ENCODE measurements around the gene PDLIM3. TPM values are rescaled to one million over a fixed set of nuclear protein-coding genes. Genes with fewer than 3 reads are reported as not detected.

The PDLIM3 gene
- total RNA-seq, 1 donor from 2014 or later, result 2.8 TPM

GRCh38 chr4:185576962-185577950 is 41.9 kb upstream of the PDLIM3 start:
- Mint-ChIP-seq H3K9me3 (ENCODE audit: unreplicated experiment) (no peaks in the 10 kb centered on the region), H3K27me3 (ENCODE audit: unreplicated experiment) (no peaks in the 10 kb centered on the region), H3K36me3 (ENCODE audit: unreplicated experiment) (no peaks in the 10 kb centered on the region), H3K27ac (ENCODE audit: unreplicated experiment) (no peak overlapping the region), H3K4me1 (ENCODE audit: unreplicated experiment) (peaks cover 9% of the 10 kb centered on the region), H3K4me3 (ENCODE audit: unreplicated experiment) (no peak overlapping the region)
- TF ChIP-seq, protein P1, sequence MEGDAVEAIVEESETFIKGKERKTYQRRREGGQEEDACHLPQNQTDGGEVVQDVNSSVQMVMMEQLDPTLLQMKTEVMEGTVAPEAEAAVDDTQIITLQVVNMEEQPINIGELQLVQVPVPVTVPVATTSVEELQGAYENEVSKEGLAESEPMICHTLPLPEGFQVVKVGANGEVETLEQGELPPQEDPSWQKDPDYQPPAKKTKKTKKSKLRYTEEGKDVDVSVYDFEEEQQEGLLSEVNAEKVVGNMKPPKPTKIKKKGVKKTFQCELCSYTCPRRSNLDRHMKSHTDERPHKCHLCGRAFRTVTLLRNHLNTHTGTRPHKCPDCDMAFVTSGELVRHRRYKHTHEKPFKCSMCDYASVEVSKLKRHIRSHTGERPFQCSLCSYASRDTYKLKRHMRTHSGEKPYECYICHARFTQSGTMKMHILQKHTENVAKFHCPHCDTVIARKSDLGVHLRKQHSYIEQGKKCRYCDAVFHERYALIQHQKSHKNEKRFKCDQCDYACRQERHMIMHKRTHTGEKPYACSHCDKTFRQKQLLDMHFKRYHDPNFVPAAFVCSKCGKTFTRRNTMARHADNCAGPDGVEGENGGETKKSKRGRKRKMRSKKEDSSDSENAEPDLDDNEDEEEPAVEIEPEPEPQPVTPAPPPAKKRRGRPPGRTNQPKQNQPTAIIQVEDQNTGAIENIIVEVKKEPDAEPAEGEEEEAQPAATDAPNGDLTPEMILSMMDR (IDR thresholded peaks at IDR 0.05), result no peak
- no peak for DNase-seq (ENCODE audit: extremely low spot score, unreplicated experiment)

- DNase-seq (ENCODE audit: extremely low spot score, unreplicated experiment), result no peak
- Mint-ChIP-seq H3K27ac (ENCODE audit: unreplicated experiment) (peak overlapping the region; percentile 24), H3K36me3 (ENCODE audit: unreplicated experiment) (no peaks in the 10 kb centered on the region), H3K4me1 (ENCODE audit: unreplicated experiment) (peaks cover 9% of the 10 kb centered on the region), H3K4me3 (ENCODE audit: unreplicated experiment) (no peak overlapping the region), H3K27me3 (ENCODE audit: unreplicated experiment) (no peaks in the 10 kb centered on the region), H3K9me3 (ENCODE audit: unreplicated experiment) (no peaks in the 10 kb centered on the region)
- TF ChIP-seq, protein P1 (IDR thresholded peaks at IDR 0.05), result no peak
Observed at GRCh38 chr4:185576314-185576961, 41.1 kb upstream of the PDLIM3 start.

DNA sequence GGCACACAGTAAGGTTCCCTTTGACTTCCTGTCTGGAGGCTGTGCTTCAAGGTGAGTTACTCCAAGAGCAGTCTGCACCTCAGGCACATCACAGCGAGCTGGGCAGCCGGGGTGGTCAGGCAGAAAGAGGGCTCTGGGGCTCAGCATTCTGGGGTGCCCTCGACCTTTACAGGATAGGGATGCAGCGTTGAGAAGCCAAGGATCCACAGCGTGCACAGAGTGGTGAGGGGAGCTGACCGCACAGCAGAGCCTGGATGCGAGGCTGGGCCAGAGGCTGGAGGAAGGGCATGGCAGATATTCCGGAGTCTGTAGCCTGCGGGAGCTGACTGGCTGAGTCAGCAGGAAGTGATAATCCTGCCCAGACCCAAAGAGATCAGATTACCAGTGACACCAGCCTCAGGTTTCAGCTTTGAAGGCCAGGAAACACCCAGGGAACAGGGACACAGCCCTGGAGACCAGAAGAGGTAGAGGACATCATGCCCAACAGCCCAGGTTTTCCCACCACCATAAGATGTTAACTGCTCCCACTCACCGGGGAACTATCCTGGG is 38.4 kb upstream of the PDLIM3 start:
- H3K27ac Mint-ChIP-seq (ENCODE audit: unreplicated experiment), result peak overlapping the region; percentile 85

GRCh38 chr4:185570727-185571126 is 35.4 kb upstream of the PDLIM3 start:
- no peaks in the 10 kb centered on the region for H3K36me3 Mint-ChIP-seq (ENCODE audit: unreplicated experiment)
- TF ChIP-seq, protein P1 (IDR thresholded peaks at IDR 0.05), result no peak
- no peak for DNase-seq (ENCODE audit: extremely low spot score, unreplicated experiment)
- H3K4me3 Mint-ChIP-seq (ENCODE audit: unreplicated experiment), result no peak overlapping the region
- no peaks in the 10 kb centered on the region for H3K9me3 Mint-ChIP-seq (ENCODE audit: unreplicated experiment)
- H3K27me3 Mint-ChIP-seq (ENCODE audit: unreplicated experiment), result no peaks in the 10 kb centered on the region
- no peak overlapping the region for H3K27ac Mint-ChIP-seq (ENCODE audit: unreplicated experiment)
- H3K4me1 Mint-ChIP-seq (ENCODE audit: unreplicated experiment), result peaks cover 35% of the 10 kb centered on the region

More for the DNA sequence above, 38.4 kb upstream of the PDLIM3 start:
- Mint-ChIP-seq H3K27me3 (ENCODE audit: unreplicated experiment) (no peaks in the 10 kb centered on the region), H3K9me3 (ENCODE audit: unreplicated experiment) (no peaks in the 10 kb centered on the region), H3K4me3 (ENCODE audit: unreplicated experiment) (no peak overlapping the region), H3K36me3 (ENCODE audit: unreplicated experiment) (no peaks in the 10 kb centered on the region), H3K4me1 (ENCODE audit: unreplicated experiment) (peaks cover 9% of the 10 kb centered on the region)
- TF ChIP-seq, protein P1 (IDR thresholded peaks at IDR 0.05), result no peak
- DNase-seq (ENCODE audit: extremely low spot score, unreplicated experiment), result no peak
